ENCODE data around the gene ATP11B. TPM values are rescaled to one million over a fixed set of nuclear protein-coding genes. Genes with fewer than 3 reads are reported as not detected.
"Not testable (repeated sequence)": the region's sequence is repeated elsewhere in the genome, so short reads cannot be mapped to it uniquely, and the experiment has no call there.

The ATP11B gene
- polyA plus RNA-seq, 3 donors from 2014 or later = 21.8 to 85.1 (median 39.5) TPM

DNA sequence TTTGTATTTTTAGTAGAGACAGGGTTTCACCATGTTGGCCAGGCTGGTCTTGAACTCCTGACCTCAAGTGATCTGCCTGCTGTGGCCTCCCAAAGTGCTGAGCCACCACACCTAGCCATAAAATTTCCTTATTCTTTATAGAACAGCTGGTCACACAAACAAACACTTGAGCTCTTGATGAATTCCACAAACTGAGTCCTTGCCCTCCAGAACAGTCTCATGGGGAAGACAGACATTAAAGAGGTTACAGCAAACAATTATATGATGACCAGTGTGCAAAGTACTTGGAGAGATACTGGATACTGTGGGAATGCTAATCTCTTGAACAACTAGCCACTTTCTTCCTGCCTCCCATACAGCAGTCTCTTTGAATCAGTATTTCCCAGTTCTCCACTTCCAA is 7.5 kb upstream of the ATP11B start:
- no peak overlapping the region for H3K27ac Mint-ChIP-seq
- DNase-seq = no peak
- no peaks in the 10 kb centered on the region for H3K9me3 Mint-ChIP-seq
- peaks cover 2 to 26% (median 9%) of the 10 kb centered on the region in 3 donors for H3K27me3 Mint-ChIP-seq (ENCODE audit: low read depth in 3 of 3)
- H3K4me3 Mint-ChIP-seq = no peak overlapping the region
- H3K36me3 Mint-ChIP-seq = no peaks in the 10 kb centered on the region
- H3K4me1 Mint-ChIP-seq = no peaks in the 10 kb centered on the region

DNA sequence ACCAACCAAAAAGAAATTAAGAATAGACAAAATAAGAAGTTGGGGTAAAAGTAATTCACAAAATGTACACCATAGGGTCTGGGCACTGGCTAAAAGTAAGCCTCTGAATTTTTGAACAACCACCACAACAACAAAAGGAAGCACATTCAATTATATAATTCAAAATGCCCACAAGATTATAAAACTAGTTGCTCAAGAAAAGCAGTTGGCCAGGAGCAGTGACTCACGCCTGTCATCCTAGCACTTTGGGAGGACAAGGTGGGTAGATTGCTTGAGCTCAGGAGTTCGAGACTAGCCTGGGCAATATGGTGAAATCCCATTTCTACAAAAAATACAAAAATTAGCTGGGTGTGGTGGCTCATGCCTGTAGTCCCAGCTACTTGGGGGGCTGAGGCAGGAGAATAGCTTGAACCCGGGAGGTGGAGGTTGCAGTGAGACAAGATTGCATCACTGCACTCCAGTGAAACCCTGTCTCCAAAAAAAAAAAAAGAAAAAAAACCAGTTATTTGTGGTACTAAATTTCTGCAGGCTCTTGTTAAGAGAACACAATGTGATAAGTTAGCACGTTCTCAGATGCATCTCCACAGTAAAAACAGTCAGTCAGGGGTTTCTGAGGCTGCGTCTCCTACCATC is 6.6 kb upstream of the ATP11B start:
- no peaks in the 10 kb centered on the region for H3K4me1 Mint-ChIP-seq

DNA sequence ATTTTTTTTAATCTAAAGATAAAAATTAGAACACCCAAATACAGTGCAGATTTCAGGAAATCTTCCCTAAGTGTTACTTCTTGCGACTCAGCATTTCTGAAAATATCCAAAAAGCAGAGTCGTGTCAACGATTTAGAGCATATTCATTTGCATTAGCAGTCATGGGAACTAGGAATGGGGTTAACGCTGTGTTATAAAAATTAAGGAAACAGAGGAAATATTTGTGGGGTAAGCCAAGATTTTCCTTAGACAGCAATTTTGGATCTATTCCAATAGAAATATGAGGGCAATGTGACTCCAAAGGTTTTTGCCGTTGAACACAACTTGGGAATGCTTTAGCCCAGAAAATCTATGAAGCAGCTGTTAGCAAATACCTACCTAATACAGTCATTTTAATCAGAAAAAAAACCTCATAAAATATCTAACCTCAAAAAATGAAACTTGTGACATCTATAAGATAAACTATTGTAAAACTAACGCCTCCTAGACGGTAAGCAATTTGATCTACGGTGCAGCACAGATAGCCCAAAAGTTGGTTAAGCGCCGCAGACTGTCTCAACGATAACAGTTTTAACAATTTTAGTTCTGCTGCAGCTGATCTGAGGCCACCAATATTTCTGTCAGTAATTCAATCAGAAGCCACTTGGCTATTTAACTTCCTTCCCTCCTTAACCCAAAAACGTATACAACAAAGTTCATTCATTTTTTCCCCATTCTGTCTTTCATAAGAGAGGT is 5.8 kb upstream of the ATP11B start:
- H3K9me3 Mint-ChIP-seq = no peaks in the 10 kb centered on the region
- DNase-seq = no peak
- no peak overlapping the region for H3K27ac Mint-ChIP-seq
- no peaks in the 10 kb centered on the region for H3K36me3 Mint-ChIP-seq
- no peak overlapping the region for H3K4me3 Mint-ChIP-seq
- peaks cover 2 to 28% (median 10%) of the 10 kb centered on the region in 3 donors for H3K27me3 Mint-ChIP-seq (ENCODE audit: low read depth in 3 of 3)
- peaks cover 2 to 3% of the 10 kb centered on the region in 2 donors for H3K4me1 Mint-ChIP-seq

More for the DNA sequence above, 6.6 kb upstream of the ATP11B start:
- Mint-ChIP-seq H3K9me3 (no peaks in the 10 kb centered on the region), H3K27ac (no peak overlapping the region), H3K4me3 (no peak overlapping the region), H3K36me3 (no peaks in the 10 kb centered on the region), H3K27me3 (ENCODE audit: low read depth in 3 of 3) (peaks cover 2 to 26% (median 8%) of the 10 kb centered on the region in 3 donors)
- no peak for DNase-seq

DNA sequence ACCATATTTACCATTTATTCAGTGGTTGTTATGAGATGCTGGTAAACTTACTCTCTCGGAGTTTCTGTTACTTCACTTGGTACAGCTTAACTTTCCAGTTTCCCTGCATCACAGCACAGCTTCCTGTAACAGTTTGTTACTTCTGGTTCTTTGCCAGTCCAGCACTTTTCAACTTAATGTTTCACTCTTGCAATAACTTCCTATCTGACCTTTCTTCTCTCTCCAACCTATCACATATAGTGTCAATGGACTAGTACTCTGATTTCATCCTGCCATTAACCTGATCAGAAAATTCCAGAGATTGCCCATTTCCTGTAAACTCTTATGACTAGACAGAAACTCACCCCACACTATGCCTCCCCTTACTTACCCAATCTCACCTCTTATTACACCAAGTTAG is 3.9 kb upstream of the ATP11B start:
- H3K9me3 Mint-ChIP-seq = no peaks in the 10 kb centered on the region
- no peaks in the 10 kb centered on the region for H3K36me3 Mint-ChIP-seq
- peaks cover 7 to 39% (median 22%) of the 10 kb centered on the region in 3 donors for H3K27me3 Mint-ChIP-seq (ENCODE audit: low read depth in 3 of 3)
- no peak for DNase-seq
- no peak overlapping the region for H3K27ac Mint-ChIP-seq
- H3K4me1 Mint-ChIP-seq = peaks cover 10% of the 10 kb centered on the region in 2 donors
- no peak overlapping the region for H3K4me3 Mint-ChIP-seq

DNA sequence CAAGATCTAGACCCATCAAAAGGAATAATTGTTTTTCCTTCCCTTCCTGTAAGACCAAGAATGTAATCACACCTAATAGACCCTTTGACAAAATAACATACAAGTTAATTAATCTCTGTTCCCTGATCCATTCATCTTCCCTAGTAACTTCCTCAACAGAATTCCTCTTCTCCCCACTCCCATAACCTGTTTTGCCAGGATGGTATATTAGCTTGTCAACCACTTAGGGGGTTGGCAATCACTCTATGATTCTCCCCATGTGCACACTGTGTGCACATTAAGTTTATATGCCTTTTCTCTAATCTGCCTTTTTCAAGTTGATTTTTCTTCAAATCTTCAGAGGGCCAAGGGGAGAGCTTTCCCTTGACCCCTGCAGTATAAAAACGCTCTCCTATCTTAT is 2.7 kb upstream of the ATP11B start:
- no peak for DNase-seq
- Mint-ChIP-seq H3K4me3 (no peak overlapping the region), H3K9me3 (no peaks in the 10 kb centered on the region), H3K4me1 (peaks cover 21 to 23% of the 10 kb centered on the region in 2 donors), H3K27me3 (ENCODE audit: low read depth in 3 of 3) (peaks cover 7 to 37% (median 24%) of the 10 kb centered on the region in 3 donors), H3K36me3 (no peaks in the 10 kb centered on the region), H3K27ac (no peak overlapping the region)

DNA sequence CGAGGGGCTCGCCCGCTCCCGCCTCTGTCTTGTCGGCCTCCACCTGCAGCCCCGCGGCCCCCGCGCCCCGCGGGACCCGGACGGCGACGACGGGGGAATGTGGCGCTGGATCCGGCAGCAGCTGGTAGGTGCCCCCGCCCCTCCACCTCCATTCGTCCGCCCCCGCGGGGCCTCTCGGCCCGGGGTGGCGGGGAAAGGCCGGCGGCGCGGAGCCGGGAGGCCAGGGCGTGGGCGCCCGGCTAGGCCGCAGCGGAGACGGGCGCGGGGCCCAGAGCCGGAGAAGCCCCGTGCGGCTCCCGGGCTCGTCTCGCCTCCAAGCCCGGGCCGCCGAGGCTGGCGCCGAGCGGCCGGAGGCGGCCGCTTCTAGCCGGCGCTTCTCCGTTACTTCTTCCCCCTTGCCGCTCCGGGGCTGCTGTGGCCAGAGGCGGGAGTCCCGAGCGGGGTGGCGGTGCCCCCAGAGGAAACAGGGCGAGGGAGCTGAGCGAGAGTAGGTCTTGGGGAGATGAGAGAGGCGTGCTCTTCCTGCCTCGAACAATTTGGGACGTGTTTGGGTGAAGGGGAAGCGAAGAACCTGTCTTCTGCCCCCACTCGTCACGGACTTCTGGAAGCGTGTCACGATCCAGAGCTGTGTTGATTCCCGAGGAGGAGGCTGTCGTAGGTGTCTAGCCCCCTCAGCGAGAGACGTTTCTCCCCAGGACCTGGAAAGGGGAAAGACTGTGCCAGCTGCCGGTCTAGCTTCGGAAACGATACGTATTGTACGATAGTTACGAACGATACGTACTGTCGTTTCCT is 555 bp downstream of the ATP11B start:
- H3K27ac Mint-ChIP-seq = peak overlapping the region; percentile 96 to 98 (median 97)
- peak overlapping the region; percentile 92 to 99 (median 95) for H3K4me3 Mint-ChIP-seq
- H3K36me3 Mint-ChIP-seq = no peaks in the 10 kb centered on the region
- peak; percentile 44 to 50 (median 47) for DNase-seq
- H3K9me3 Mint-ChIP-seq = no peaks in the 10 kb centered on the region
- H3K27me3 Mint-ChIP-seq (ENCODE audit: low read depth in 3 of 3) = peaks cover 5 to 21% (median 18%) of the 10 kb centered on the region in 3 donors
- H3K4me1 Mint-ChIP-seq = peaks cover 51 to 55% of the 10 kb centered on the region in 2 donors

DNA sequence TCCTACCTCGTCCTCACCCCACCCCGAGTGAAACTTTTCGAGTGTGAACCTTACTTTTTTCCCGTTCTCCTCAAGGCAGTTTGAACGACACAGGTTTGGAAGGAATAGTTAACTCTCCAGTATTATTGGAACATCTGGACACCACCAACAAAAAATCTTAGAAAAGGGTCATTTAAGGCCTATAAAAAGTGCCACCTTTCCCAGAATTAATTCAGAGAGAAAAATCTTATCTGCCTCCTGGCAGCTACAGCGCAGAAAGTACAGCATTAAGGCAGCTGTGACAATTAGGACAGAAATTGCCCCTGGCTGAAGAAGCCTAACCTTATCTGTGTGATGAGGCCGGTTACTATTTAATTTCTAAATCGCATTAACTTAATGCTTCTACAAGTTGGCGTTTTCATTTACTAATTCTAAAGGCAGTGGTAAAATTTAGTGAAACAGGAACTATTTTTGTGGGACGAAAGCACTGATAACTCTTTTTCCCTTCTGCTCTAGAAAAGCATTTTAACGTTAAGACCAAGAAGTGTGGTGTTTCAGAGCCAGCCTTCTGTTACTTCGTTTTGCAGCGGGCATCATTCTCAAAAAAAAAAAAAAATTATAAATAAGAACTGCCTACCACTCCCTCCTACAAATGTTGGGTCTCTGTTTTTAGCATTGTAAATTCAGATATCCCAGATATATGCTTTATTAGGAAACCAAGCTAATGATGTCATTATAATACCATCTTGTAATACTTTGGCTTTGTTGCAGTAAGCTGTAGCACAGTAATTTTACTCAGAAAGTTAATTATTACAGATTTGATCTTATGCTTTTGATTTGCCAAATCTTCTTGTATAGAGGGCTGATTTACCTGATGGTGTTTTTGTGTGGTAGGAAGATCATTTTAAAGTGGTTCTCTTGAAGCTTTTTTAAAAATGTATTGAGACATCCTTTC is 1.4 kb downstream of the ATP11B start:
- Mint-ChIP-seq H3K27ac (peak overlapping the region; percentile 96 to 98 (median 97)), H3K9me3 (no peaks in the 10 kb centered on the region), H3K36me3 (no peaks in the 10 kb centered on the region), H3K27me3 (ENCODE audit: low read depth in 3 of 3) (peaks cover 5 to 19% (median 18%) of the 10 kb centered on the region in 3 donors), H3K4me1 (peaks cover 56 to 61% of the 10 kb centered on the region in 2 donors), H3K4me3 (peak overlapping the region; percentile 92 to 96 (median 95))
- DNase-seq = peak in 2 of 3 donors; percentile 6 to 7

DNA sequence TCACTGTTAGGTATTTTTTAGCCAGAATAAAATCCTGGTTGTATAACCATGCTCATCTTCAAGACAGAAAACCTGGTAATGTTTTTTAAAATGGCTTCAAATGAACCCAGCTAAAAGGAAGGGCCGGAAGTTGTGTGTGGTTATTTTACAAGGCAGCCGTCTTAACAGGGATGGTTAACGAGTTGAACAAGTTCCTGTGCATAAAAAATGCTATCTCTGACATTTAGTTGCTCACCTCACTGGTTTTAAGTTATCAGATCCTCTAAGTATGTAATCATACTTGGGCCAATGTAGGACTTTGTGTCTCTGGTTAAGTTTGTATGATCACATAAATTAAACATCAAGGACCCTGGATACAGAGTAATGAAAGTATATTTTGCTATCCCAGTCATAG is 2.1 kb downstream of the ATP11B start:
- peak; percentile 59 to 71 (median 70) for DNase-seq
- H3K27me3 Mint-ChIP-seq (ENCODE audit: low read depth in 3 of 3) = peaks cover 5 to 19% (median 18%) of the 10 kb centered on the region in 3 donors
- no peaks in the 10 kb centered on the region for H3K9me3 Mint-ChIP-seq

DNA sequence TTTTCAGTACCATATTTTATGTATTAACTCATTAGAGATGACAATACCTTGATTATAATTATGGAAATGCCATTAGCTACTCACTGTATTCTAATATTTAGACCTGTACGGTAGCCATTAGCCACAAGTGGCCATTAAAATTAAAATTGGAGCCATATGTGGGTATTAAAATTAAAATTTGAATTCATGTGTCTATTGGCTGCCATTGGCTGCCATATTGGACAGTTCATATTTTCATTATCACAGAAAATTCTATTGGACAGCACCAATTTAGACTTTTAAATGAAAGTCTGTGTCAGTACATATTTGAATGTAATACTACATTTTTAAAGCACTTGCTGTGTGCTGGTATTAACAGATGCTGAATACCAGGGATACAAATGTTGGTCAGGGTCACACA is 3.0 kb downstream of the ATP11B start:
- peaks cover 64 to 66% of the 10 kb centered on the region in 2 donors for H3K4me1 Mint-ChIP-seq
- H3K9me3 Mint-ChIP-seq = no peaks in the 10 kb centered on the region
- H3K27me3 Mint-ChIP-seq (ENCODE audit: low read depth in 3 of 3) = peaks cover 5 to 19% (median 18%) of the 10 kb centered on the region in 3 donors
- H3K36me3 Mint-ChIP-seq = no peaks in the 10 kb centered on the region
- H3K27ac Mint-ChIP-seq = peak overlapping the region; percentile 55 to 98 (median 96)
- DNase-seq = no peak
- peak overlapping the region in 4 of 5 donors; percentile 11 to 96 (median 53) for H3K4me3 Mint-ChIP-seq

More for the DNA sequence above, 2.1 kb downstream of the ATP11B start:
- Mint-ChIP-seq H3K4me3 (peak overlapping the region; percentile 92 to 96 (median 95)), H3K27ac (peak overlapping the region; percentile 96 to 98 (median 97)), H3K36me3 (no peaks in the 10 kb centered on the region), H3K4me1 (peaks cover 58 to 61% of the 10 kb centered on the region in 2 donors)

DNA sequence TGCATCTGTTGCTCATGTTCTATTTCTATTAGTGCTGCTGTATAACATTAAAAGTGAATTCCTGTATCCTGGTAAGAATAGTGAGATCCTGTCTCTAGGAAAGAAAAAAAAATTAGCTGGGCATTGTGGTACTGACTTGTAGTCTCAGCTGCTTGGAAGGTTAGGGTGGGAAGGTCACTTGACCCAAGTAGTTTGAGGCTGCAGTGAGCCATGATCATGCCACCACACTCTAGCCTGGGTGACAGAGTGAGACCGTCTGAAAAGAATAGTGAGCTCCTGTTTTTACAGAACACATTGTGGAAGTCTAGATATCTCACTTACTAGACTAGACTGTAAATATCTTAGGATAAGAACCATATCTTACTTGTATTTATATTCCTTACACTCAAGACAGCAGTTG is 4.6 kb downstream of the ATP11B start:
- Mint-ChIP-seq H3K9me3 (no peaks in the 10 kb centered on the region), H3K36me3 (no peaks in the 10 kb centered on the region), H3K27ac (peak overlapping the region in 5 of 6 donors; percentile 52 to 85 (median 79)), H3K4me1 (peaks cover 72 to 75% of the 10 kb centered on the region in 2 donors), H3K4me3 (peak overlapping the region; percentile 15 to 58 (median 44)), H3K27me3 (ENCODE audit: low read depth in 3 of 3) (peaks cover 3 to 12% (median 12%) of the 10 kb centered on the region in 3 donors)
- no peak for DNase-seq

DNA sequence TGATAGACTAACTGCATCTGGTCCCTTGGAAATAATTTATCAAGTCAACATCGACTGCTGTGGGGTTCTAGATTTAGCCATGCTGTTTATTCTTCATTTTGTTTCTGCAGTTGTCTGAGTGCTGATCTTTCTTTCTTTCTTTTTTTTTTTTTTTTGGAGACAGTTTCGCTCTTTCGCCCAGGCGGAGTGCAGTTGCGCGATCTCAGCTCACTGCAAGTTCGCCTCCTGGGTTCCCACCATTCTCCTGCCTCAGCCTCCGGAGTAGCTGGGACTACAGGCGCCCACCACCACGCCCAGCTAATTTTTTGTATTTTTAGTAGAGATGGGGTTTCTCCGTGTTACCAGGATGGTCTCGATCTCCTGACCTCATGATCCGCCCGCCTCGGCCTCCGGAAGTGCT is 5.8 kb downstream of the ATP11B start:
- not testable (repeated sequence) for DNase-seq; H3K4me3 Mint-ChIP-seq; H3K27me3 Mint-ChIP-seq (ENCODE audit: low read depth in 3 of 3); H3K9me3 Mint-ChIP-seq; H3K36me3 Mint-ChIP-seq
- H3K27ac Mint-ChIP-seq = peak overlapping the region in 1 of 6 donors; percentile 17
- H3K4me1 Mint-ChIP-seq = peaks cover 79 to 86% of the 10 kb centered on the region in 2 donors

DNA sequence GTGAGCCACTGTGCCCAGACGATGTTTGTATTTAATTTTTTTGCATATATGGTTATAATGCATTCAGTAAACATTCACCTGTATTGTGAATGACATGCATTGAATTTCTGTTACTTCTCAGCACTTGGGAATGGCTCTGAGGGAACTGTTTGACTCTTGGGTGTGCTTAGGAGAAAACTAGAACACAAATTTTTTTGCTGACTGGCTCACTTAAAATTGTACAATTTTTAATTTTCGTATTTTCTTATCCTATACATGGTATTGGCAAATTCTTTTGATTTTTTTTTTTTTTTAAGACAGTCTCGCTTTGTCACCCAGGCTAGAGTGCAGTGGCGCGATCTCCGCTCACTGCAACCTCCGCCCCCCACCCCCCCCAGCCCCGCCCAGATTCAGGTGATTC is 7.2 kb downstream of the ATP11B start:
- peaks cover under 1 to 2% (median 1%) of the 10 kb centered on the region in 3 donors for H3K27me3 Mint-ChIP-seq (ENCODE audit: low read depth in 3 of 3)
- H3K36me3 Mint-ChIP-seq = no peaks in the 10 kb centered on the region

More for the DNA sequence above, 7.2 kb downstream of the ATP11B start:
- Mint-ChIP-seq H3K4me1 (peaks cover 79 to 86% of the 10 kb centered on the region in 2 donors), H3K9me3 (no peaks in the 10 kb centered on the region), H3K27ac (no peak overlapping the region), H3K4me3 (no peak overlapping the region)
- no peak for DNase-seq
